GM12878 (cell line): ENCODE results near the gene TMEM229B.

Source experiments
- ESRRA ChIP-seq: IDR thresholded peaks from 2 replicates; pipeline ENCODE4 v1.6.1; 2012; ENCODE audit warnings: mild to moderate bottlenecking, low read length, improper control_type of control experiment
- EZH2 ChIP-seq: IDR thresholded peaks from 2 replicates; pipeline ENCODE4 v1.6.1; 2012; ENCODE audit warnings: low read depth, mild to moderate bottlenecking, control low read depth, inconsistent platforms, low read length, borderline replicate concordance; ENCODE audit not compliant: control insufficient read depth
- NRF1 ChIP-seq: conservative IDR thresholded peaks from 2 replicates; pipeline ENCODE4 v1.6.1; 2011; ENCODE audit warnings: mild to moderate bottlenecking, low read depth, low read length, improper control_type of control experiment
- POLR2A ChIP-seq: IDR thresholded peaks from 2 replicates; pipeline ENCODE4 v1.6.1; 2011; ENCODE audit warnings: low read depth, mild to moderate bottlenecking, low read length
- TF ChIP-seq, protein P1 (sequence below), 3 experiments: IDR thresholded peaks in 2 of 3; conservative IDR thresholded peaks in 1 of 3; 2 replicates each; pipeline ENCODE4 v1.5.1; 2011; ENCODE audit warnings: low read depth in 3 of 3, low read length in 3 of 3, mild to moderate bottlenecking in 3 of 3, control low read depth in 2 of 3, moderate library complexity in 2 of 3, inconsistent platforms in 1 of 3, mixed read lengths in 1 of 3; ENCODE audit not compliant: control insufficient read depth in 2 of 3, insufficient read depth in 1 of 3; ENCODE audit errors: extremely low read depth in 1 of 3

- TF ChIP-seq ESRRA (no peak), EZH2 (no peak), POLR2A (no peak), NRF1 (no peak)
- TF ChIP-seq, protein P1, sequence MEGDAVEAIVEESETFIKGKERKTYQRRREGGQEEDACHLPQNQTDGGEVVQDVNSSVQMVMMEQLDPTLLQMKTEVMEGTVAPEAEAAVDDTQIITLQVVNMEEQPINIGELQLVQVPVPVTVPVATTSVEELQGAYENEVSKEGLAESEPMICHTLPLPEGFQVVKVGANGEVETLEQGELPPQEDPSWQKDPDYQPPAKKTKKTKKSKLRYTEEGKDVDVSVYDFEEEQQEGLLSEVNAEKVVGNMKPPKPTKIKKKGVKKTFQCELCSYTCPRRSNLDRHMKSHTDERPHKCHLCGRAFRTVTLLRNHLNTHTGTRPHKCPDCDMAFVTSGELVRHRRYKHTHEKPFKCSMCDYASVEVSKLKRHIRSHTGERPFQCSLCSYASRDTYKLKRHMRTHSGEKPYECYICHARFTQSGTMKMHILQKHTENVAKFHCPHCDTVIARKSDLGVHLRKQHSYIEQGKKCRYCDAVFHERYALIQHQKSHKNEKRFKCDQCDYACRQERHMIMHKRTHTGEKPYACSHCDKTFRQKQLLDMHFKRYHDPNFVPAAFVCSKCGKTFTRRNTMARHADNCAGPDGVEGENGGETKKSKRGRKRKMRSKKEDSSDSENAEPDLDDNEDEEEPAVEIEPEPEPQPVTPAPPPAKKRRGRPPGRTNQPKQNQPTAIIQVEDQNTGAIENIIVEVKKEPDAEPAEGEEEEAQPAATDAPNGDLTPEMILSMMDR (IDR thresholded peaks at IDR 0.05 in 2 of 3, conservative IDR thresholded peaks at IDR 0.05 in 1 of 3; ENCODE audit: control insufficient read depth in 2 of 3, extremely low read depth in 1 of 3, insufficient read depth in 1 of 3, low read depth in 3 of 3, low read length in 3 of 3), result no peak
Observed at GRCh38 chr14:67441672-67442071, 46.8 kb downstream of the TMEM229B start.
